Measurements from ENCODE around the gene HOOK1. TPM values are rescaled to one million over a fixed set of nuclear protein-coding genes. Genes with fewer than 3 reads are reported as not detected.

Gene HOOK1
- total RNA-seq, 2 donors from 2014 or later: 3.9 to 6.1 TPM

Other genes with a start within 250 kb of the HOOK1 start
- gene CYP2J2, start 111.8 kb downstream of the HOOK1 start, total RNA-seq: 100 to 1,000 TPM; 100 to 243 TPM

Data from right atrium auricular region (tissue), 2 donors.